Mesendoderm (in vitro differentiated cells): Measurements from ENCODE around the gene CCDC127.

Experiments
- DNase-seq: peaks from one replicate; pipeline ENCODE4 v3.0.0; 2013
- H2AK5ac ChIP-seq: 2 replicates; pipeline ENCODE4 v1.6.1; 2013; ENCODE audit warnings: low read length, inconsistent platforms
- H2BK120ac ChIP-seq: 2 replicates; pipeline ENCODE4 v1.6.1; 2013; ENCODE audit warnings: low read depth, mild to moderate bottlenecking, low read length, moderate library complexity, mixed read lengths
- H2BK15ac ChIP-seq: replicated peaks from 2 replicates; pipeline ENCODE4 v1.6.1; 2013; ENCODE audit warnings: low read depth, mild to moderate bottlenecking, moderate library complexity
- H2BK5ac ChIP-seq: 2 replicates; pipeline ENCODE4 v1.6.1; 2013; ENCODE audit warnings: low read length, inconsistent platforms
- H3K18ac ChIP-seq: 2 replicates; pipeline ENCODE4 v1.6.1; 2013; ENCODE audit warnings: mild to moderate bottlenecking, low read length, mixed read lengths
- H3K23ac ChIP-seq: one replicate; pipeline ENCODE4 v1.6.1; 2013; ENCODE audit warnings: low read length
- H3K27ac ChIP-seq: 2 replicates; pipeline ENCODE4 v1.5.1; 2013; ENCODE audit warnings: low read depth, mild to moderate bottlenecking, inconsistent platforms, low read length, moderate library complexity
- H3K27me3 ChIP-seq: 2 replicates; pipeline ENCODE4 v1.6.1; 2013; ENCODE audit warnings: low read length, control low read depth, mild to moderate bottlenecking, inconsistent platforms; ENCODE audit not compliant: insufficient read depth, poor library complexity
- H3K36me3 ChIP-seq: 2 replicates; pipeline ENCODE4 v1.6.1; 2013; ENCODE audit warnings: low read length, inconsistent platforms; ENCODE audit not compliant: control insufficient read depth, insufficient read depth
- H3K4ac ChIP-seq: one replicate; pipeline ENCODE4 v1.6.1; 2013; ENCODE audit warnings: low read depth, mild to moderate bottlenecking, low read length, moderate library complexity
- H3K4me1 ChIP-seq: 2 replicates; pipeline ENCODE4 v1.6.1; 2013; ENCODE audit warnings: low read depth, low read length, inconsistent platforms; ENCODE audit not compliant: control insufficient read depth
- H3K4me2 ChIP-seq: 2 replicates; pipeline ENCODE4 v1.6.1; 2013; ENCODE audit warnings: low read length
- H3K4me3 ChIP-seq: 2 replicates; pipeline ENCODE4 v1.5.1; 2013; ENCODE audit warnings: mild to moderate bottlenecking, low read length
- H3K56ac ChIP-seq: one replicate; pipeline ENCODE4 v1.6.1; 2013; ENCODE audit warnings: low read length
- H3K79me1 ChIP-seq: 2 replicates; pipeline ENCODE4 v1.6.1; 2013; ENCODE audit warnings: low read length, inconsistent platforms
- H3K79me2 ChIP-seq: 2 replicates; pipeline ENCODE4 v1.6.1; 2013; ENCODE audit warnings: mild to moderate bottlenecking, low read length; ENCODE audit not compliant: control insufficient read depth, insufficient read depth
- H3K9ac ChIP-seq: 2 replicates; pipeline ENCODE4 v1.6.1; 2013; ENCODE audit warnings: low read length, inconsistent platforms
- H4K5ac ChIP-seq: one replicate; pipeline ENCODE4 v1.6.1; 2013; ENCODE audit warnings: low read length
- H4K8ac ChIP-seq: one replicate; pipeline ENCODE4 v1.6.1; 2013; ENCODE audit warnings: low read depth, mild to moderate bottlenecking, control low read depth, low read length, moderate library complexity
- WGBS: extraction: QIAGEN DNeasy Blood & Tissue Kit; methylation state at CpG from one replicate; pipeline ENCODE4 v1.1.7; 2013; ENCODE audit warnings: low lambda C conversion rate, missing lambda C conversion rate; ENCODE audit not compliant: insufficient coverage; ENCODE audit errors: extremely low coverage; 5-methylcytosine and 5-hydroxymethylcytosine counted together

CCDC127 gene

GRCh38 chr5:154236-154635 lies 63.7 kb downstream of the CCDC127 start:
- Histone ChIP-seq H2AK5ac (no peak overlapping the region), H3K79me1 (no peaks in the 10 kb centered on the region), H4K5ac (no peak overlapping the region), H3K23ac (no peak overlapping the region), H3K4me3 (no peak overlapping the region), H4K8ac (no peak overlapping the region), H3K9ac (no peak overlapping the region), H2BK5ac (no peak overlapping the region), H3K4ac (no peak overlapping the region), H3K4me1 (no peaks in the 10 kb centered on the region), H3K79me2 (no peaks in the 10 kb centered on the region), H3K27ac (no peak overlapping the region), H3K27me3 (no peaks in the 10 kb centered on the region), H3K18ac (no peak overlapping the region), H3K4me2 (no peak overlapping the region), H3K56ac (no peak overlapping the region), H2BK120ac (no peak overlapping the region), H2BK15ac (no peak overlapping the region), H3K36me3 (peaks cover 19% of the 10 kb centered on the region)
- no peak for DNase-seq
- WGBS, result no CpG with 5 or more reads among the region's 10 CpGs

GRCh38 chr5:153256-153655 lies 64.7 kb downstream of the CCDC127 start:
- Histone ChIP-seq H3K9ac (no peak overlapping the region), H3K27me3 (no peaks in the 10 kb centered on the region), H3K23ac (no peak overlapping the region), H3K56ac (no peak overlapping the region), H2AK5ac (no peak overlapping the region), H3K4ac (no peak overlapping the region), H3K79me2 (no peaks in the 10 kb centered on the region), H3K79me1 (no peaks in the 10 kb centered on the region), H3K4me3 (no peak overlapping the region), H3K4me1 (no peaks in the 10 kb centered on the region), H2BK5ac (no peak overlapping the region), H4K8ac (no peak overlapping the region), H2BK15ac (no peak overlapping the region), H2BK120ac (no peak overlapping the region), H3K18ac (no peak overlapping the region), H4K5ac (no peak overlapping the region), H3K36me3 (peaks cover 19% of the 10 kb centered on the region), H3K4me2 (no peak overlapping the region), H3K27ac (no peak overlapping the region)
- no CpG with 5 or more reads among the region's 8 CpGs for WGBS
- DNase-seq, result no peak

GRCh38 chr5:152077-152476 lies 65.9 kb downstream of the CCDC127 start:
- Histone ChIP-seq H3K27ac (no peak overlapping the region), H3K79me2 (no peaks in the 10 kb centered on the region), H3K4me3 (no peak overlapping the region), H3K23ac (no peak overlapping the region), H4K8ac (no peak overlapping the region), H3K27me3 (no peaks in the 10 kb centered on the region), H3K36me3 (peaks cover 18% of the 10 kb centered on the region), H3K4me2 (no peak overlapping the region), H3K79me1 (no peaks in the 10 kb centered on the region), H2BK15ac (no peak overlapping the region), H4K5ac (no peak overlapping the region), H3K9ac (no peak overlapping the region), H3K4ac (no peak overlapping the region), H3K18ac (no peak overlapping the region), H2BK5ac (no peak overlapping the region), H2BK120ac (no peak overlapping the region), H2AK5ac (no peak overlapping the region), H3K56ac (no peak overlapping the region), H3K4me1 (no peaks in the 10 kb centered on the region)
- no CpG with 5 or more reads among the region's 6 CpGs for WGBS
- no peak for DNase-seq

DNA sequence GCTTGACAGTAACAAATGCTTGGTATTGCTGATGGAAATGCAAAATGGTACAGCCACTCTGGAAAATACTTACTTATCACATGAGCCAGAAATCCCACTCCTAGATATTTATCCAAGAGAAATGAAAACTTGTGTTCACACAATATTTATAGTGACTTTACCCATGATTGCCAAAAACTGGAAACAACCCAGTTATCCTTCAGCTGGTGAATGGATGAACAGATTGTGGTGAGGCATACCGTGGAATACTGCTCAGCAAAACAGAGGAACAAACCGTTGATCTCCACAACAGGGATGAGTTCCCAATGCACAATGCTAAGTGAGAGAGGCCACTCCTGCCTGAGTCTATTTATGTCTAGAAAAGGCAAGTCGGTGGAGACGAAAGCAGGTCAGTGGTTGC lies 67.2 kb downstream of the CCDC127 start:
- no peak overlapping the region for H3K18ac ChIP-seq
- H3K36me3 ChIP-seq, result peaks cover 14% of the 10 kb centered on the region
- no peak overlapping the region for H3K23ac ChIP-seq
- H3K56ac ChIP-seq, result no peak overlapping the region
- no peaks in the 10 kb centered on the region for H3K79me1 ChIP-seq
- no peak overlapping the region for H3K4me3 ChIP-seq
- WGBS, result no CpG with 5 or more reads among the region's 4 CpGs
- no peak overlapping the region for H2BK120ac ChIP-seq
- H3K4me2 ChIP-seq, result no peak overlapping the region
- no peak for DNase-seq
- no peaks in the 10 kb centered on the region for H3K79me2 ChIP-seq
- no peak overlapping the region for H3K4ac ChIP-seq
- no peak overlapping the region for H2BK15ac ChIP-seq
- H3K27me3 ChIP-seq, result no peaks in the 10 kb centered on the region
- no peak overlapping the region for H2AK5ac ChIP-seq
- H3K9ac ChIP-seq, result no peak overlapping the region
- H4K8ac ChIP-seq, result no peak overlapping the region
- H2BK5ac ChIP-seq, result no peak overlapping the region
- no peak overlapping the region for H4K5ac ChIP-seq
- no peaks in the 10 kb centered on the region for H3K4me1 ChIP-seq
- H3K27ac ChIP-seq, result no peak overlapping the region

GRCh38 chr5:149745-150485 lies 68.0 kb downstream of the CCDC127 start:
- Histone ChIP-seq H2BK5ac (no peak overlapping the region), H3K23ac (no peak overlapping the region), H2BK15ac (no peak overlapping the region), H3K9ac (no peak overlapping the region), H3K4me3 (no peak overlapping the region), H3K4me1 (no peaks in the 10 kb centered on the region), H3K4ac (no peak overlapping the region), H3K27me3 (no peaks in the 10 kb centered on the region), H4K5ac (no peak overlapping the region), H3K79me1 (no peaks in the 10 kb centered on the region), H3K18ac (no peak overlapping the region), H3K79me2 (no peaks in the 10 kb centered on the region), H3K36me3 (peaks cover 7% of the 10 kb centered on the region), H2BK120ac (no peak overlapping the region), H4K8ac (no peak overlapping the region), H3K27ac (no peak overlapping the region), H3K56ac (no peak overlapping the region), H2AK5ac (no peak overlapping the region), H3K4me2 (no peak overlapping the region)
- no CpG with 5 or more reads among the region's 6 CpGs for WGBS
- DNase-seq, result no peak

DNA sequence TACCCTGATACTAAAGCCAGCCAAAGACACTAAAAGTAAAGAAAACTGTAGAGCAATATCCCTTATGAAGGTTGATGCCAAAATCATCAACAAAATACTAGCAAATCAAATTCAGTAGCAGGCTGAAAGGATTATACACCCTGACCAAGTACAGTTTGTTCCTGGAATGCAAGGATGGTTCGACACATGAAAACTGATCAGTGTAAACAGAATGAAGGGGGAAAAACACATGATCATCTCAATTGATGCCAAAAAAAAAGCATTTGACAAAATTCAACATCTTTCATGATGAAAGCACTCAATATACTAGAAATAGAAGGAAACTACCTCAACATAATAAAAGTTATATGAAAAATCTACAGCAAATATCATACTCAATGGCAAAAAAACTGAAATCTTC lies 70.2 kb downstream of the CCDC127 start:
- H3K18ac ChIP-seq, result no peak overlapping the region
- H3K4me1 ChIP-seq, result no peaks in the 10 kb centered on the region
- no peaks in the 10 kb centered on the region for H3K27me3 ChIP-seq
- no peaks in the 10 kb centered on the region for H3K79me2 ChIP-seq
- H3K56ac ChIP-seq, result no peak overlapping the region
- peak; percentile 44 for DNase-seq
- no peak overlapping the region for H3K4me3 ChIP-seq
- no peak overlapping the region for H4K8ac ChIP-seq
- no peak overlapping the region for H2BK15ac ChIP-seq
- H2AK5ac ChIP-seq, result no peak overlapping the region
- H3K9ac ChIP-seq, result no peak overlapping the region
- H2BK120ac ChIP-seq, result no peak overlapping the region
- H2BK5ac ChIP-seq, result no peak overlapping the region
- no CpG with 5 or more reads among the region's 1 CpG for WGBS
- H3K36me3 ChIP-seq, result peaks cover 3% of the 10 kb centered on the region
- H3K4me2 ChIP-seq, result no peak overlapping the region
- H3K23ac ChIP-seq, result no peak overlapping the region
- no peak overlapping the region for H3K4ac ChIP-seq
- no peak overlapping the region for H3K27ac ChIP-seq
- H3K79me1 ChIP-seq, result no peaks in the 10 kb centered on the region
- H4K5ac ChIP-seq, result no peak overlapping the region
